22Rv1 (cell line): ENCODE measurements around the gene SPINK5.

Experiments
- H3K27ac ChIP-seq: fragments of 450-650 bp; 2 replicates; pipeline ENCODE4 v1.5.1; 2017
- ZFX ChIP-seq: fragments of 450-650 bp; IDR thresholded peaks from 2 replicates; pipeline ENCODE4 v1.6.1; 2017; ENCODE audit warnings: antibody characterized with exemption, borderline replicate concordance
- TF ChIP-seq, protein P1 (sequence below): fragments of 450-650 bp; IDR thresholded peaks from 2 replicates; pipeline ENCODE4 v1.5.1; 2017; ENCODE audit warnings: mild to moderate bottlenecking

The SPINK5 gene

GRCh38 chr5:148063861-148064260 lies at the start of gene SPINK5:
Gene SPINK5, plus strand, starts transcription at chr5:148063980. Its CDS starts 65 bp downstream, at chr5:148064045.
- TF ChIP-seq, protein P1, sequence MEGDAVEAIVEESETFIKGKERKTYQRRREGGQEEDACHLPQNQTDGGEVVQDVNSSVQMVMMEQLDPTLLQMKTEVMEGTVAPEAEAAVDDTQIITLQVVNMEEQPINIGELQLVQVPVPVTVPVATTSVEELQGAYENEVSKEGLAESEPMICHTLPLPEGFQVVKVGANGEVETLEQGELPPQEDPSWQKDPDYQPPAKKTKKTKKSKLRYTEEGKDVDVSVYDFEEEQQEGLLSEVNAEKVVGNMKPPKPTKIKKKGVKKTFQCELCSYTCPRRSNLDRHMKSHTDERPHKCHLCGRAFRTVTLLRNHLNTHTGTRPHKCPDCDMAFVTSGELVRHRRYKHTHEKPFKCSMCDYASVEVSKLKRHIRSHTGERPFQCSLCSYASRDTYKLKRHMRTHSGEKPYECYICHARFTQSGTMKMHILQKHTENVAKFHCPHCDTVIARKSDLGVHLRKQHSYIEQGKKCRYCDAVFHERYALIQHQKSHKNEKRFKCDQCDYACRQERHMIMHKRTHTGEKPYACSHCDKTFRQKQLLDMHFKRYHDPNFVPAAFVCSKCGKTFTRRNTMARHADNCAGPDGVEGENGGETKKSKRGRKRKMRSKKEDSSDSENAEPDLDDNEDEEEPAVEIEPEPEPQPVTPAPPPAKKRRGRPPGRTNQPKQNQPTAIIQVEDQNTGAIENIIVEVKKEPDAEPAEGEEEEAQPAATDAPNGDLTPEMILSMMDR, result no peak
- TF ChIP-seq ZFX, result no peak

DNA sequence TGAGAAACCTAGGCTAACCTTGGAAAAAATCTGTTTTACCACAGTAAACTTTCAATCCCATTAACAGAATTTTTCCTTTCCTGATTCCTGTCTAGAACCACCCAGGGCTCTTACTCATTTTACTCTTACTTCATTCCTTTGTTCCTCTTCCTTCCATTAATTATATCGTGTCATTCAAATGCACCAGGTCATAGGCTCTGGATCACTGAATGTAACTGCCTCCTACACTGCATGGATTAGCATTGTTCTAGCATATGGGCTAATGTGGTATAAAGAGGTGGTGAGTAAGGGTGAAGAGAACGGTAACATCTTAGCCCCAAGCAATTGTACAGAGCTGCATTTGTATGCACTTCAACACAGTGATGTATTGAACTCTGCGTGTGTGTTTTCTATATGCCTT lies 49.5 kb upstream of the SPINK5 start:
- no peak overlapping the region for H3K27ac ChIP-seq
- TF ChIP-seq, protein P1, result no peak
- TF ChIP-seq ZFX, result no peak

More at GRCh38 chr5:148063861-148064260, at the start of gene SPINK5:
- peak within 1 kb of the TSS; percentile 10; the same call in 1 of the 2 replicates for H3K27ac ChIP-seq

- no peak overlapping the region for H3K27ac ChIP-seq
- TF ChIP-seq, protein P1, result no peak
- TF ChIP-seq ZFX, result no peak
Measured at GRCh38 chr5:148020257-148020988, 43.4 kb upstream of the SPINK5 start.

DNA sequence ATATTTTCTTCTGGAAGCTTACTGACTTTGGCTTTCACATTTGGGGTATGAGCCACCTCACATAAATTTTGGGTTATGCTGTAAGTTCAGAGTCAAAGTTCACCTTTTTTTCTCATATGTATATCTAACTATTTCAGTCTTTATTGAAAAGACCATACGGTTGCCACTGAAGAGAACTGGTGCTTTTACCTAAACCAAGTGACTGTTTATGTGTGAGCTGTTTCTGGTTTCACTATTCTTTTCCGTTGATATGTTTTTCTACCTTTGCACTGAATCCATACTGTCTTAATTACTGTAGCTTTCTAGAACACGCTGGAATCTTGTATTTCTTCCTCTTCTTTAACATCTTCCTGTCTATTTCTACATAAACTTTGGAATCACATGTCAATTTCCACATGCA lies 36.3 kb upstream of the SPINK5 start:
- TF ChIP-seq, protein P1, result no peak
- no peak for TF ChIP-seq ZFX
- H3K27ac ChIP-seq, result no peak overlapping the region

DNA sequence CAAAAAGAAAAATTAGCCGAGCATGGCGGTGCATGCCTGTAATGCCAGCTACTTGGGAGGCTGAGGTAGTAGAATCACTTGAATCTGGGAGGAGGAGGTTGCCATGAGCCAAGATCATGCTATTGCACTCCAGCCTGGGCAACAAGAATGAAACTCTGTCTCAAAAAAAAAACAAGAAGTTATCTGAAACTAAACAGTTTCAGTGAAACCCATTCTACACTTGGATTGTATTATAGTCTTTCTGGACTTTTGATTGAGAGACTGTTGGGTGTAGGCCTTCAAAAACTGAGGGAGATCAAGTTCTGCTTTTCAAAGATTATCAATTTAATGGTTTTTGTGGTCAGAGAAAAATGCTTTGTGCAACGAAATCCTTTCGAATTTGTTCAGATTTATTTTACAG lies 34.6 kb upstream of the SPINK5 start:
- no peak for TF ChIP-seq ZFX
- TF ChIP-seq, protein P1, result no peak
- H3K27ac ChIP-seq, result no peak overlapping the region

GRCh38 chr5:148033134-148033533 lies 30.6 kb upstream of the SPINK5 start:
- TF ChIP-seq, protein P1, result no peak
- no peak for TF ChIP-seq ZFX
- no peak overlapping the region for H3K27ac ChIP-seq

DNA sequence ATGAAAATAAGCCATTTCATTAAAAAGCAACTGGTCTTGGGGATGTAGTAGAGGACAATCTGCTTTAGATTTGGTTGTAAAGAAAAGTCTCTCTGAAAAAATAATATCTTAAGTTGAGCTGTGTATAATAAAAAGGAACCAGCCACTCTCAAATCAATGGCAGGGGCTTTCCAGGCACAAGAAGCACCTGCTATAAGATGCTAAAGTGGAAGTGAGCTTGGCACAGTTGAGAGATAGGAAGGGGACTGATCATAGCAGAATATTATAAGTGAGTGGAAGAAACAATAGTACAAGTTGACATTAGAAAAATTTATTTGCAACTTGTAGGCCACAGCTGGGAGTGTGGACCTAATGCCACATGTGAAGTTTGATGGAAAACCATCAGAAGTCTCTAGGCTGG lies 28.1 kb upstream of the SPINK5 start:
- no peak overlapping the region for H3K27ac ChIP-seq
- TF ChIP-seq ZFX, result no peak
- TF ChIP-seq, protein P1, result no peak
